ENCODE results near the gene LTBR.

GRCh38 chr12:6346942-6347341, 37.0 kb upstream of the LTBR start:
- TF ChIP-seq NR3C1 (IDR thresholded peaks at IDR 0.05) (no peak), POLR2A (IDR thresholded peaks at IDR 0.05; ENCODE audit: low read length) (no peak), MAFK (IDR thresholded peaks at IDR 0.05; ENCODE audit: partially characterized antibody) (no peak)

Data from A549 (cell line).